IMR-90 (cell line): Measurements from ENCODE around the gene ATXN1. TPM values are rescaled to one million over a fixed set of nuclear protein-coding genes. Genes with fewer than 3 reads are reported as not detected.
A peak's percentile ranks its signal among the peaks of the same experiment; 100 is the strongest.

Experiments used
- NFE2L2 ChIP-seq: fragments of 150-350 bp; IDR thresholded peaks from 2 replicates; pipeline ENCODE4 v1.6.1; 2016; ENCODE audit warnings: low read depth, mild to moderate bottlenecking, low read length
- USF2 ChIP-seq: fragments of 150-350 bp; IDR thresholded peaks from 2 replicates; pipeline ENCODE4 v1.6.1; 2017; ENCODE audit warnings: mild to moderate bottlenecking, antibody characterized with exemption, low read length, low read depth
- polyA plus RNA-seq, 3 experiments: library from polyadenylated mRNA; depleted of rRNA; stranded (reverse); fragments of >200 nt; gene quantifications; 2 replicates each; pipeline ENCODE4 v1.2.3, GENCODE V29; 2012; ENCODE audit warnings: low replicate concordance in 1 of 3
- total RNA-seq: library from RNA; depleted of rRNA; stranded (reverse); fragments of >200 nt; gene quantifications from 2 replicates; pipeline ENCODE4 v1.2.3, GENCODE V29; 2012
- TF ChIP-seq, protein P1 (sequence below): fragments of 150-350 bp; IDR thresholded peaks from 2 replicates; pipeline ENCODE4 v1.6.1; 2016; ENCODE audit warnings: low read depth, mild to moderate bottlenecking, low read length, moderate library complexity, borderline replicate concordance

ATXN1 gene
- total and polyA plus RNA-seq, 2 of the 4 experiments (the other 2 are of a cell fraction), result 7.3 to 11.1 TPM

DNA sequence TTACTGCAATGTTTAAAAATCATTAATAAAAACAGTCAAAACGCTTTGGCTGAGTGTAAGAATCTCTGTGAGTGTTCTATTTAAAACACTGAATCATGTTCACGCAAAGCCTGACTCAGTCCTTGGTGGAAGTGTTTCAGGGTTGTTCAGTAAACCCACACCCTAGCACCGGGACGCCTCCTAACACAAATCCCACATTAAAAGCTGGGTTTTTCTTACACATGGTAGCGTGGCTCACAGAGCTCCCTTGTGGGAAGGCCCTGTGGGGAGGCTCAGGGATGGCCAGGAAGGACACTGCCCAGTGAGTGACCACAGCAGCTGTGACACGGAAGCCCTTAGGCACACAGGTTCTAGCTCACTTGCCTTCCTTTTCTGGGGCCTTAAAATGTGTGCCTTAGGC is 442.7 kb downstream of the ATXN1 start (continued):
- TF ChIP-seq, protein P1, sequence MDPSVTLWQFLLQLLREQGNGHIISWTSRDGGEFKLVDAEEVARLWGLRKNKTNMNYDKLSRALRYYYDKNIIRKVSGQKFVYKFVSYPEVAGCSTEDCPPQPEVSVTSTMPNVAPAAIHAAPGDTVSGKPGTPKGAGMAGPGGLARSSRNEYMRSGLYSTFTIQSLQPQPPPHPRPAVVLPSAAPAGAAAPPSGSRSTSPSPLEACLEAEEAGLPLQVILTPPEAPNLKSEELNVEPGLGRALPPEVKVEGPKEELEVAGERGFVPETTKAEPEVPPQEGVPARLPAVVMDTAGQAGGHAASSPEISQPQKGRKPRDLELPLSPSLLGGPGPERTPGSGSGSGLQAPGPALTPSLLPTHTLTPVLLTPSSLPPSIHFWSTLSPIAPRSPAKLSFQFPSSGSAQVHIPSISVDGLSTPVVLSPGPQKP, result no peak
- no peak for TF ChIP-seq USF2
- peak; percentile 33; the same call in 1 of the 2 replicates for TF ChIP-seq NFE2L2
